ENCODE measurements around the gene MEF2B. TPM values are rescaled to one million over a fixed set of nuclear protein-coding genes. Genes with fewer than 3 reads are reported as not detected.

The MEF2B gene
- polyA plus RNA-seq, 1 donor from 2014 or later, result 0.22 TPM

GRCh38 chr19:19192910-19193423 lies 22.9 kb upstream of the MEF2B start:
- Histone ChIP-seq H3K9me2 (ENCODE audit: insufficient read depth, low read length) (no peaks in the 10 kb centered on the region), H3K9ac (ENCODE audit: low read length) (peak overlapping the region; percentile 55), H3K79me2 (replicated peaks; ENCODE audit: insufficient read depth, low read length) (peaks cover 15% of the 10 kb centered on the region), H4K20me1 (ENCODE audit: insufficient read depth) (no peaks in the 10 kb centered on the region), H3K9me3 (ENCODE audit: low read length) (no peaks in the 10 kb centered on the region), H3K36me3 (ENCODE audit: insufficient read depth, low read length) (no peaks in the 10 kb centered on the region), H3K27ac (ENCODE audit: low read length) (no peak overlapping the region), H3K4me3 (ENCODE audit: low read length) (peak overlapping the region; percentile 77), H3K4me2 (ENCODE audit: low read length) (peak overlapping the region; percentile 44), H3K27me3 (ENCODE audit: insufficient read depth, low read depth, low read length) (no peaks in the 10 kb centered on the region), H2AFZ (ENCODE audit: low read depth, low read length) (no peak overlapping the region), H3F3A (ENCODE audit: insufficient read depth, low read length, poor library complexity, severe bottlenecking) (no peaks in the 10 kb centered on the region)
- TF ChIP-seq EP300 (conservative IDR thresholded peaks at IDR 0.05; ENCODE audit: poor library complexity, severe bottlenecking) (no peak), EZH2 (IDR thresholded peaks at IDR 0.05; ENCODE audit: borderline replicate concordance, insufficient read depth, low read length, poor library complexity, severe bottlenecking) (no peak), POLR2AphosphoS5 (IDR thresholded peaks at IDR 0.05) (no peak), SMC3 (conservative IDR thresholded peaks at IDR 0.05; ENCODE audit: poor library complexity) (no peak), TAF1 (IDR thresholded peaks at IDR 0.05; ENCODE audit: low read depth) (no peak), RAD21 (conservative IDR thresholded peaks at IDR 0.05) (no peak)
- TF ChIP-seq, protein P1, sequence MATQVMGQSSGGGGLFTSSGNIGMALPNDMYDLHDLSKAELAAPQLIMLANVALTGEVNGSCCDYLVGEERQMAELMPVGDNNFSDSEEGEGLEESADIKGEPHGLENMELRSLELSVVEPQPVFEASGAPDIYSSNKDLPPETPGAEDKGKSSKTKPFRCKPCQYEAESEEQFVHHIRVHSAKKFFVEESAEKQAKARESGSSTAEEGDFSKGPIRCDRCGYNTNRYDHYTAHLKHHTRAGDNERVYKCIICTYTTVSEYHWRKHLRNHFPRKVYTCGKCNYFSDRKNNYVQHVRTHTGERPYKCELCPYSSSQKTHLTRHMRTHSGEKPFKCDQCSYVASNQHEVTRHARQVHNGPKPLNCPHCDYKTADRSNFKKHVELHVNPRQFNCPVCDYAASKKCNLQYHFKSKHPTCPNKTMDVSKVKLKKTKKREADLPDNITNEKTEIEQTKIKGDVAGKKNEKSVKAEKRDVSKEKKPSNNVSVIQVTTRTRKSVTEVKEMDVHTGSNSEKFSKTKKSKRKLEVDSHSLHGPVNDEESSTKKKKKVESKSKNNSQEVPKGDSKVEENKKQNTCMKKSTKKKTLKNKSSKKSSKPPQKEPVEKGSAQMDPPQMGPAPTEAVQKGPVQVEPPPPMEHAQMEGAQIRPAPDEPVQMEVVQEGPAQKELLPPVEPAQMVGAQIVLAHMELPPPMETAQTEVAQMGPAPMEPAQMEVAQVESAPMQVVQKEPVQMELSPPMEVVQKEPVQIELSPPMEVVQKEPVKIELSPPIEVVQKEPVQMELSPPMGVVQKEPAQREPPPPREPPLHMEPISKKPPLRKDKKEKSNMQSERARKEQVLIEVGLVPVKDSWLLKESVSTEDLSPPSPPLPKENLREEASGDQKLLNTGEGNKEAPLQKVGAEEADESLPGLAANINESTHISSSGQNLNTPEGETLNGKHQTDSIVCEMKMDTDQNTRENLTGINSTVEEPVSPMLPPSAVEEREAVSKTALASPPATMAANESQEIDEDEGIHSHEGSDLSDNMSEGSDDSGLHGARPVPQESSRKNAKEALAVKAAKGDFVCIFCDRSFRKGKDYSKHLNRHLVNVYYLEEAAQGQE (IDR thresholded peaks at IDR 0.05; ENCODE audit: borderline replicate concordance), result no peak

DNA sequence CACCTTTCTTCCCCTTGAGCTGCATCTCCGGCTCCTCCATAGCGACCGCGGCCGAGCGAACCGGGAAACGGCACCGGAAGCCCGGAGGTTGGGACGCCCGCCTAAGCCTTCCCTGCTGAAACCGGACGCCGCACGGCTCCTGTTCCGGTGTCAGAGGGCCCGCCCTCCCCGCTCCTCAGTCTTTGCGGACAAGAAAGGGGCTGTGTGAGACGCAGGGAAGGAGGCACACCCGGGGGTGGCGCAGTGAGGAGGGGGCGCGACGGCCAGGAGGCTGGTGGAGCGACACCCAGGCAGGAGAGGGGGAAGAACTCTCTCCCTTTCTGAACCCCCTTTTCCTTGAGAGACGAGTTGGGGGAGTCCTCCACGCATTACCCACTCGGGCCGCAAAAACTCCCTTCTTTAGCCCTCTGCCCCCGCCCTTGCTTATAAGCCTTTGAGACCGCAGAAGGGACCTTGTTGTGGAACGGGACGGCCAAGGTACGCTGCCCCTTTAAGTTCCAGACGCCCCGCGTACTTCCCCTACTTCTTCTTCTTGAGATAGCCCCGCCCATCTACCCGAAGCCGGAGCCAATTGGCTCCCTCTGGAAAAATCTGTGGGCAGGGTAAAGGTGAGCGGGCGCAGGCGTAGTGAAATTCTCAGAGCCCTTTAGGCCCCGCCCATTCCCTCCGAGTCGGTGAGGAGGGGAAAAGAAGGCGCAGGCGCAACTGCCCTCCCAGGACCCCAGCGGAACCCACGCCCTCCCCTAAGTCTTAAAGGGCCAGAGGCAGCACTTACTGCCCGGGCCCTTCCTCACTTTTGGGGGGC lies 22.2 kb upstream of the MEF2B start, which contains the start of the genes BORCS8 and RFXANK:
Gene BORCS8, minus strand, starts transcription at position 75 of the 805 bp plus-strand sequence. Its CDS starts 35 bp downstream, at position 40.
Gene RFXANK, plus strand, starts transcription at position 181 of the 805 bp plus-strand sequence. CDS start 1,689 bp downstream, outside the sequence.
- Histone ChIP-seq H3K36me3 (ENCODE audit: insufficient read depth, low read length) (no peaks in the 10 kb centered on the region), H3F3A (ENCODE audit: insufficient read depth, low read length, poor library complexity, severe bottlenecking) (no peaks in the 10 kb centered on the region), H3K4me2 (ENCODE audit: low read length) (peak within 1 kb of the TSS; percentile 65), H3K79me2 (replicated peaks; ENCODE audit: insufficient read depth, low read length) (peaks cover 15% of the 10 kb centered on the region), H3K27me3 (ENCODE audit: insufficient read depth, low read depth, low read length) (no peaks in the 10 kb centered on the region), H2AFZ (ENCODE audit: low read depth, low read length) (peak within 1 kb of the TSS; percentile 80), H4K20me1 (ENCODE audit: insufficient read depth) (no peaks in the 10 kb centered on the region), H3K9ac (ENCODE audit: low read length) (peak within 1 kb of the TSS; percentile 86), H3K27ac (ENCODE audit: low read length) (peak within 1 kb of the TSS; percentile 94), H3K4me3 (ENCODE audit: low read length) (peak within 1 kb of the TSS; percentile 77), H3K9me2 (ENCODE audit: insufficient read depth, low read length) (no peaks in the 10 kb centered on the region), H3K9me3 (ENCODE audit: low read length) (no peaks in the 10 kb centered on the region)
- TF ChIP-seq EP300 (conservative IDR thresholded peaks at IDR 0.05; ENCODE audit: poor library complexity, severe bottlenecking), result peak; percentile 73
- peak; percentile 76 for TF ChIP-seq MXI1 (conservative IDR thresholded peaks at IDR 0.05; ENCODE audit: poor library complexity, severe bottlenecking)
- peak; percentile 63 for TF ChIP-seq SMC3 (conservative IDR thresholded peaks at IDR 0.05; ENCODE audit: poor library complexity)
- peak; percentile 55 for TF ChIP-seq CTCF (IDR thresholded peaks at IDR 0.05; ENCODE audit: poor library complexity, severe bottlenecking)
- no peak for TF ChIP-seq EZH2 (IDR thresholded peaks at IDR 0.05; ENCODE audit: borderline replicate concordance, insufficient read depth, low read length, poor library complexity, severe bottlenecking)
- peak; percentile 80 for TF ChIP-seq POLR2AphosphoS5 (IDR thresholded peaks at IDR 0.05)
- TF ChIP-seq RAD21 (conservative IDR thresholded peaks at IDR 0.05), result peak; percentile 50
- TF ChIP-seq TAF1 (IDR thresholded peaks at IDR 0.05; ENCODE audit: low read depth), result peak; percentile 92
- TF ChIP-seq, protein P1 (IDR thresholded peaks at IDR 0.05; ENCODE audit: borderline replicate concordance), result peak; percentile 84
